ENCODE measurements around the gene MYRF. TPM values are rescaled to one million over a fixed set of nuclear protein-coding genes. Genes with fewer than 3 reads are reported as not detected.

The MYRF gene
- total RNA-seq, 4 donors from 2014 or later: 18.2 to 80.9 (median 49.9) TPM

- Histone ChIP-seq H3K9me3 (no peaks in the 10 kb centered on the region), H3K4me1 (peaks cover 0 to 33% (median 18%) of the 10 kb centered on the region in 4 donors), H3K27me3 (no peaks in the 10 kb centered on the region), H3K27ac (peak overlapping the region; percentile 79 to 95 (median 86)), H3K4me3 (peak overlapping the region; percentile 62 to 69 (median 65)), H3K36me3 (peaks cover 0 to 4% (median 0%) of the 10 kb centered on the region in 3 donors)
- peak; percentile 55 to 70 (median 61) for DNase-seq
- TF ChIP-seq CTCF (IDR thresholded peaks at IDR 0.05) (no peak), POLR2A (IDR thresholded peaks at IDR 0.05) (no peak)
Observed at GRCh38 chr11:61815790-61816735, 63.6 kb downstream of the MYRF start.

GRCh38 chr11:61816736-61817455 is 64.5 kb downstream of the MYRF start, which contains the start of gene FADS1:
FADS1 (minus strand) TSS chr11:61817003; CDS start chr11:61816929, 74 bp downstream.
- Histone ChIP-seq H3K36me3 (peaks cover 0 to 4% (median 0%) of the 10 kb centered on the region in 3 donors), H3K9me3 (no peaks in the 10 kb centered on the region), H3K4me1 (peaks cover 0 to 34% (median 18%) of the 10 kb centered on the region in 4 donors), H3K27ac (peak within 1 kb of the TSS; percentile 79 to 95 (median 86)), H3K4me3 (peak within 1 kb of the TSS; percentile 62 to 69 (median 65)), H3K27me3 (no peaks in the 10 kb centered on the region)
- TF ChIP-seq POLR2A (IDR thresholded peaks at IDR 0.05) (no peak), CTCF (IDR thresholded peaks at IDR 0.05) (peak in 5 of 6 experiments; percentile 28 to 48 (median 44))
- peak; percentile 76 to 89 (median 78) for DNase-seq

- Histone ChIP-seq H3K27ac (peak overlapping the region in 3 of 4 donors; percentile 79 to 95 (median 94)), H3K27me3 (no peaks in the 10 kb centered on the region), H3K36me3 (no peaks in the 10 kb centered on the region), H3K4me3 (peak overlapping the region in 1 of 4 donors; percentile 67), H3K9me3 (no peaks in the 10 kb centered on the region), H3K4me1 (peaks cover 0 to 34% (median 18%) of the 10 kb centered on the region in 4 donors)
- DNase-seq: no peak
- TF ChIP-seq CTCF (IDR thresholded peaks at IDR 0.05) (no peak), POLR2A (IDR thresholded peaks at IDR 0.05) (no peak)
Observed at GRCh38 chr11:61817471-61818202, 65.2 kb downstream of the MYRF start.

- Histone ChIP-seq H3K27me3 (no peaks in the 10 kb centered on the region), H3K9me3 (no peaks in the 10 kb centered on the region), H3K4me1 (peaks cover 0 to 24% (median 13%) of the 10 kb centered on the region in 4 donors), H3K27ac (peak overlapping the region in 3 of 4 donors; percentile 5 to 85 (median 52)), H3K4me3 (no peak overlapping the region), H3K36me3 (no peaks in the 10 kb centered on the region)
- DNase-seq: no peak
- no peak for TF ChIP-seq CTCF (IDR thresholded peaks at IDR 0.05)
- no peak for TF ChIP-seq POLR2A (IDR thresholded peaks at IDR 0.05)
Observed at GRCh38 chr11:61820174-61820573, 67.7 kb downstream of the MYRF start.
